Dedifferentiated amniotic fluid mesenchymal stem cell (primary cell): ENCODE data around the gene RIMS1.
"Not testable (repeated sequence)": the region's sequence is repeated elsewhere in the genome, so short reads cannot be mapped to it uniquely, and the experiment has no call there.

Source experiments
- DNase-seq: peaks from one replicate; pipeline ENCODE4 v3.0.0-alpha.2; 2016; ENCODE audit errors: extremely low spot score

RIMS1 gene

DNA sequence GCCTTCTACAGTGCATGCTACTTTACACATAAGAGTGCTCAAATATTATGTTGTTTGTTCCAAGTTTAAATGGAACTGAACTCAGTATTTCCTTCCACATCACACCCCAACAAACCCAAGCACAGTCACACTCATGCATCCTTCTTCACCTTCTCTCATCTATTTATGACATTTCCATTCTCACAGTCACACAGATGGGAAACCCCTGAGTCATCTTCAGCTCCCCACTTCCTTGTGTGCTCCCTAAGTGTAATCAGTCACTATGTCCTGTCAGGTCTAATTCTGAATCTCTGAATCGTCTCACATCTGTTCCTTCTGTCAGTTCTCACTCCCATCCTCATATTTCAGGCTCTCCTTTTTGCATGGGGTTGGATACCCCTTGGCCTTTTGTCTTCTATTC, 96.0 kb downstream of the RIMS1 start:
- no peak for DNase-seq

DNA sequence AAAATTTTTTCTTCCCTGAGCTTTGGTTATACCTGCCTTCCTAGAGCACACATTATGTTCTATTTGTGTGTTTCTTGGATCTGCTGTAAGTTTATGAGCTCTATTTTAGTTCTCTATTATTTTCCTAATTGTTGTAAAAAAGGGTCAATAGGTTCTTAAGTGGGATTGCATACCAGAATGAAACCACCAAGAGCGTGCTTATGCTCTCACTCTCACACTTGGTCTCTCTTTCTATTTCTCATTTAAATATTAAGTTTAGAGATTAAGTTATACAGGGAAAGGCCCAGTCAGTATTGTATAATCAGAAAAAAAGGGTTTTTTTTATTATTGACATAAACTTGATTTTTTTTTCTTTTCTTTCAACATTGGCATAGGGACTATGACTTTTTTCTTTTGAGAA, 96.8 kb downstream of the RIMS1 start:
- DNase-seq: no peak

DNA sequence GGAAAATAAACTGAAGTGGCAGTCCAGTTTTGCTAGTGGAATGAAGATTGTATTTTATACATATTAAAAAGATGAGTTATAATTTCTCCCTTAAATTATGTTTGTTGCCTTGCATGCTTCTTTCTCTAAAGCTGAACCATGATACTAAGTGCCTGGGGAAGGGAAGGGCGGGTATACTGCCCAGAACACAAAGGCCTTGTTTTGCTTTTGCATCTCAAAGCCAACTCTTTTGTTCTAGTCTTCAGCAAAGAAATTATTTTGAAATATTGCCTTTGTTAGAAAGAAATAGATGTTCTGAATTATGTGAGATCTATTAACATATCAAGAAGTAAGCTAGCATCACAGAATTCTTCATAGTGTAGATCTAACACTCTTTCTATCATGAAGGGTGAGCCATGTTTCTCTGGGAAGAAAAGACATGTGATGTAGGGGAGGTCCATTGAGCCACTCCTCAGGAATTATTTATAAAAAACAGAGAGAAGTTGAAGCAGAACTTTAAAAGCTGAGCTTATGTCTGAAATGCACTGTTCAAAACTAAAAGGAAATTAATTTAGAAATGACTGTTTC, 108.4 kb downstream of the RIMS1 start:
- no peak for DNase-seq

DNA sequence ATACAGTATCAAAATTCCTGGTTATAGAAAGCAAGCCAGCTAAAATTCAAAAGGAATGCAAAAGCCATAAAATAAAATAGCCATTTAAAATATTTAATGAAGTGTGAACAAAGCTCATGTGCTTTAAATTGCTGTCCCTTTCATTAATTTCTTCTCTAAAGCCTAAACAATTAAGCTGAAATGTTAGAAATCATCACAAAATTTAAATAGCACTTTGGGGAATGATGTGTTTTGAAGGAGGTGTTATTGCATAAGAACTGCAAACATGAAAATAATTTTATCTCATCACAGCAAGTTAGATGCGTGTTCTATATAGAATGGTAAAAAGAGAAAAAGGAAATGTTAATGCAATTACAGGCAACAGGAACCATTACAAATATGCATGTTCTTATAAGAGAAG, 111.0 kb downstream of the RIMS1 start:
- no peak for DNase-seq

DNA sequence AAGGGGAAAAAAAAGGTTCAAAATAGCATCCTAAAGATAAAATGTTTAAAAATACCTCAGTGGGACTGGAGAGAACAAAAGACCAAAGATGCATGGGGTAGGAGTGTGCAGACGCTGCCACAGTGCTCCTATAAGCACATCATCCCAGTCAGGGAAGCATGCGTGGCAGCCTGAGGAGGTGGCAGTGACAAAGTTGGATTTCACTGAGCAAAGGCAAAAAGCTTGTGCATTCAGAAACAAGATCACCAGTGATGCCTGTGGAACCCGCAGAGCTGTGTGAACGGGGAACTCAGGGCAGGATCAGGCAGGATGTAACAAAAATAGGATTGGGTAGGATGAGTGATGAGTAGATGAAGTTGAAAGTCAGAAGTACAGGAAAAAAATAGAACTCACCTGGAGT, 116.1 kb downstream of the RIMS1 start:
- no peak for DNase-seq

DNA sequence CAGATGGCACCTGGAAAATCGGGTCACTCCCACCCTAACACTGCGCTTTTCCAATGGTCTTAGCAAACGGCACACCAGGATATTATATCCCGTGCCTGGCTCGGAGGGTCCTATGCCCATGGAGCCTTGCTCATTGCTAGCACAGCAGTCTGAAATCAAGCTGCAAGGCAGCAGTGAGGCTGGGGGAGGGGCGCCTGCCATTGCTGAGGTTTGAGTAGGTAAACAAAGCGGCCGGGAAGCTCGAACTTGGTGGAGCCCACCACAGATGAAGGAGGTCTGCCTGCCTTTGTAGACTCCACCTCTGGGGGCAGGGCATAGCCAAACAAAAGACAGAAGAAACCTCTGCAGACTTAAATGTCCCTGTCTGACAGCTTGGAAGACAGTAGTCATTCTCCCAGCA, 120.2 kb downstream of the RIMS1 start:
- not testable (repeated sequence) for DNase-seq

DNA sequence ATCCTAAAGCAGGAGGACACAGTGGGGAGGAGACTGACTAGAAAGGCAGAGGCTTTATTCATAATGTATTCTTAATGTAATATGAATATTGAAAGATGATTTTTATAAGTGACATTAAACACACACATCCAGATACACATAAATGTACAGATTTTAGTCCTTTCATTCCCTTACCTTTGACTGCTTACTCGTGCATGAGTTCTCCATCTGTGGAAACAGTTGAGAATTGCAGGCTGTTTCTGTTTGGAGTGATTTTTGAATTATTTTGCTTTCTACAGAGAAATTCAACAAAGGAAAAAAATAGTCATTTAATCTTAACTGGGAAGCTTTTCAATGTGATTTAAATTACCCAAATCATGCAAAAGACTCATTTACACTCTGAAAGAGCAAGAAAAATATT, 136.5 kb downstream of the RIMS1 start:
- no peak for DNase-seq

DNA sequence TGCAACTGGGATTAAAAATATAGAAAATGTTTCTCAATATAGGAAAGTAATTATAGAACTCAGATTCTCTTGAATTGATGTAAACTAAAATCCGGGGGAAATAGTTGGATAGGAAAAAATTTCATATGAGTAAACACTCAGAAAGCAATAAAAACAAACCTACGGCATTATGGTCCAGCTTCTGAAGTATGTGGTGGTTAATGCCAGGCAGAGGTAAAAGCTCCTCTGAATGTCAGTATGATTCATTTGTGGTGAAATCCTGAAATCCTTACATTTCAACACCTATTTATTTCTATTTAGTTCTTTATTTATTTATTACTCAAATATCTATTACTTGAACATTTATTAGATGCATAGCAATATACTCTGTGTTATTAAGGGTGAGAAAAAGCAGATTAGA, 145.1 kb downstream of the RIMS1 start:
- peak; percentile 28 for DNase-seq

DNA sequence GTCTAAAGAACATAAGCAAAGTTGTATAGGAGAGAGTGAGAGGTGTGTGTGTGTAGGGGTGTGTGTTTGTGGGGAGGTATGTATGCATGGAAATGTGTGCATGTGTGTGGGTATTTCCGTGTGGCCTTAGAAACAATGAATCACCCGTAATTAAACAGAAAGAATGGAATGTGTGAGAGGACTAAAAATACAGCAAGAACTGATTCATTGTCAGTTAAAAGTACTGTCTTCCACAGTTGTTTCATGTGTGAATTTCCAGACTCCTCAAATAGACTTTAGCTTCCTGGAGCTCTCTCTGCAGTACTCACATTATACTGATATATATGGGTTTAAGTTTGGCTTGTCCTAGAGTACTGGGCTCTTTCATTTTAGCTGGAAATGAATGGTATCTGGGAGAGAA, 145.7 kb downstream of the RIMS1 start:
- DNase-seq: no peak

DNA sequence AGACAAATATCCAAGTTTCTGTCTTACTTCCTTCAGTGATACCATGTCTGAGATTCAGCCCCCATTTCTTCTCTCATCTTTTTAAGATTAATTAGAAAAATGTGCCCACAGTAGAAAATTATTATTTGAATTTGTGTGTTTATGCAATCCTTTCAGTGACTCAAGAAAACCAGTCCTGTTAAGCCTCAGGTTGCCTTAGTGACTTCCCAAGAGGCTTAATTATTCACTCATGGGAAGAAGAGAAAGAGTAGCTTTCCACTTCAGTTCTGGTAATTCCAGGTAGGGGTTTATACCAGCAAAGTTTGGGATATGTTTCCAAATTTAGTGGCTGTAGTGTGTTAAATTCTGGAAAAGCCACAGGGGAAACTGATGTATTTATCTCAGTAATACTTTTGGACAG, 149.1 kb downstream of the RIMS1 start:
- no peak for DNase-seq

DNA sequence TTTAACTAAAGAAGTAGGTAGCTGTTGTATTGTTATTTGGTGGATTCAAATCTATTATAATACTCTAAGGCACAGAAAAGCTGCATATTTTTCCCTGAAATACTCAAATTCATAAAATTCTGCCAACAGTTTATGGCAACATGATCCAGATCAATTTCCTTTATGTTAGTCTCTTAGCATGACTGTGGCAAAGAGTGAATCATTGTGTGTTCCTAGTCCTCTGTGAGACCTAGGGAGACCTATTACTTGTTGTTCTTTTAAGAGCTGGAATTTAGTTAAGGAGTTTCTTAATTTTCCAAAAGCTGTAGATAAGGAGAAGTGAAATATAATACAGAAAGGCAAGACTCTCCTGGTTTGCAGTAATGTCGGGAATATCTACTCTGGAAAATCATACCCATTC, 149.6 kb downstream of the RIMS1 start:
- DNase-seq: no peak

DNA sequence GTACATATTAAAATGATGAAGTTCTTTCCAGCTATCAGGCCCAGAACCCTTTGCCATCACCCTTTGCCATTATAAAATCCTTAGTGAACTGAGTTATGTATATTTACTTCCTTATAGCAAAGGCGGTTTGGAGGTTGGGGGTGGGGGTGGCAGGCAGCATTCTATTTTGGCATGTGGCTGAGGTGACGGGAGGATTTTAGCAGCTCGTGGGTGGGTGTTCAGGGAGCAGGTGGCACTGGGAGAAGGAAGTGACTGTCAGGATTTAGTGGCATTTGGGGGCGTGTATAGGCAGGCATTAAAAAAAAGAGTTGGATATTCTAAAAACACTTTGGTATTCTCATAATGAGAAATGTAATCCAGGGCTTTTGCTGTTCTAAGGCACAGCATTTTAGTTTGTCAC, 150.7 kb downstream of the RIMS1 start:
- no peak for DNase-seq

DNA sequence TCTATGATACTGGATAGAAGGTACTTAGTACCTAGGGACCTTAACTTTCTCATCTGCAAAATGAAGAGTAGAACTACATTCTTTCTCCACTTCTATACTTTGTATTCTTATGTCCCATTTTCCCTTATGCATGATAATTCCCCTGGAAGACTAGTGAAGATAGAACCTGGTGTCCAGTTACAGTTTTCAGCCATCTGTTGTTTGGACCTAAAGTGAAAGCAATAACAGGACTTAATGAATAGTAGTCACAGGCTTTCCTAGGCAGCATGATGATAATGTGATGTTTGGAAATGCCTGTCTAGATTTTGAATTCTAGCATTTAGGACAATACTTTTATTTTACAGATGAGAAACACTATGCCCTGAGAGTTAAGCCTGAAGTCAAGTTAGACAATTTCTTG, 153.8 kb downstream of the RIMS1 start:
- peak; percentile 17 for DNase-seq

DNA sequence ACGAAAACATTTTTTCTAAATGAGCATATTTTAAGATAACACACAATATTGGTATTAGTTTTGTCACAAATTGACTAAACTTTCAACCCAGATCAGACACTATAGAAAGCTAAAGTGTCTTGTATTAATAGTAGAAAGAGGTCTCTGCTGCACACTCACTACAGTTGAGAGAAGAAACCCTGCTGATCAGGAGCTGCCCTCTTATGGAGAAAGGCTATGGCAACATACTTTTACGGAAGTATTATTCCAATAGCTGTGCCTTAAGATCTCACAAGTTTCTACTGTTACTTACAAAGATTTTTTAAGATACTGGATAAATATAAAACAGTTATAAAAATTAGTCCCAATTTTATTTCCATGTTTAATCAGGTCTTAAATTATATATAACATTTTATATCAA, 155.7 kb downstream of the RIMS1 start:
- DNase-seq: no peak

DNA sequence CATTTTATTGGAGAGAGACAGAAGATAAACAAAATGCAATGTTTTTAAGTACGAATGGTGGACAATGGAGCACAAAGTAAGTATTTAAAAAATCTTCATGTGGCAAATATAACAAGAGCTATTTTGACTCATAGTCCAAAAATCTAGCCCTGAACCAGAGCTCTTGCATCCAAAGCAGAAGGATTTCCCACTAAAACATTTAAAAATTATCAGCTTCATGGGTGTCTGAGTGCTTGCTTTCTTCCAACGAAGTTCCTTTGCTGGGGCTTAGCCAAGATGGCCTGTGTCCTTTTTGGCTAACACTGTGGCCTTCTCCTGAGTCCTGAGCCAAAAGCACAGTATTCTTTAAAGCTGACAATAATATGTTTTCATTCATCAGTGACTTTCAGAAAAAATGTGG, 161.7 kb downstream of the RIMS1 start:
- DNase-seq: peak; percentile 34

DNA sequence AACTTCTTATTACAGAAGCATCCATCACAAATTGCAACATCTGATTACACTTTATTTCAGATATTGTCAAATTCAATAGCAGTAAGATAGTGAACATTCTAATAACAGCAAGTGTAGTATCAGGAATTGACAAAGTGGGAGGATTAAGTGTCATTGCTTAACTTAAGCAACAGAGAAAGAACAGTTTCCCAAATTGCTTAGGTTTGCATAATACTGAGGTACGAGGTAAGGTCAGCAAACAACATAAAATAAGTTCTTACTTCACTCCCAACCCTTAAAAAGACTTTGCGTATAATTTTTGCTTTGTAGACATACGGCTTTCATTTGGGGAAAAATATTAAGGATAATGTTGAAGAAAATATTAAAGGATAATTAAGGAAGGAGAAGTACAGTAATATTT, 163.0 kb downstream of the RIMS1 start:
- DNase-seq: no peak

DNA sequence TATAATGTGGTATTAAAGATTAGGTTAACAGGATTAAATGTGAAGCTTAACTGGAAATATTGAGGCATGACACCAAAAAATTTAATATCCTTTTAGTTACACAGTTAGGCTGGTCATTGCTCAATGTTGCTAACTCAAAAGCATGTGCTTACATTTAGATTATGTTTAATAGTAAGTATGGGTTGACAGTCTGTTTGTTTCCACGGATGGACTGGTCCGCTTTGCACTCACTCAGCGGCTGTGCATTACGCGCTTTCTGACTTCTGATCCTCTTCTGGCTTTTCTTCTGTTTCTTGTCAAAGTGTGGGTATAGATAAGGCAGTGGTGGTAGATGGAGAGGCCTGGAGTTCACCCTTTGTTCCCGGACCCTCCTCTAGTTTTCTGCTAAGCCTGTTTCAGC, 174.9 kb downstream of the RIMS1 start:
- no peak for DNase-seq

DNA sequence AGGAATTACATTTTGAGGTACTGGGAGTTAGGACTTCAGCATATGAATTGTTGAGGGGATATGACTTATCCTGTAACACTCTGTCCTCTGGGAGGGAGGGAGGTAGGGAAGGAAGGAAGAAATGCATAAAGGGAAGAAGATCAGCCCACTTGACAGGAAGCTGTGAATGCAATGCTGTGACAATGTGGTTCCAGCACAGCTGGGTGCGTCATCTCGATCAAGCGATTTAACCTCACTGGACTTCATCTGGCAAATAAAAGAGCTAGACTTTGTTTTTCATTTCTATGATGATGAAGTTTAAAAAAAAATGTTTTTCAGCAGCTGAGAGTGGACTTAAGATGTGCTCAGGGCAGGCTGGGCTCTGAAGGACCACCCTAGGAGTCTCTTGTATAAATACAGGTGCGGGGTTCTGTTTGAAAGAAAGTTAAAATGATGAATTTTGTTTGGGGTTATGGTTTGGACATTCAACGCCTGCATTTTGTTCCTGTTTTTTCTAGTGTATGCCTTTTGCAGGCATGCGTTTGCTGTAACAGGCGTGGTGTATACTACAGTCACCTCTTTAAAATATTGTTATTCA, 178.1 kb downstream of the RIMS1 start:
- DNase-seq: no peak

DNA sequence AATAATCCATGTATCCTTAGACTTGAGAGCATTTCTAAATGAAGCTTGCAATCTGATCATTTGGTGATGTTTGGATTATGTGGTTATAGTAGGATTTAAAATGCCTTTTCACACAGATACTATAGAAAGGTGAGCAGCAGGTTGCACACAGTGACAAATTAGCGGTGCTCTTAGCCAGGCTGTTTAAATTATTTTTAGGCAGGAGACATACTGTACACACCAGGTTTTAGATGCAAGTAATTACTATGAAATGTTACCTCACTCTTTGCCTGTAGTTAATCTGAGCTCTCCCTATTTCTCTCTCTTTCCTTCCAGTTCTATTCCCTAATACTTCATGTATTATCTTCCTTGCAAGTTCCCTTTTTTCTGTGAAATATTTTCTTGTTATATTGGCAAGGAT, 191.7 kb downstream of the RIMS1 start:
- no peak for DNase-seq

DNA sequence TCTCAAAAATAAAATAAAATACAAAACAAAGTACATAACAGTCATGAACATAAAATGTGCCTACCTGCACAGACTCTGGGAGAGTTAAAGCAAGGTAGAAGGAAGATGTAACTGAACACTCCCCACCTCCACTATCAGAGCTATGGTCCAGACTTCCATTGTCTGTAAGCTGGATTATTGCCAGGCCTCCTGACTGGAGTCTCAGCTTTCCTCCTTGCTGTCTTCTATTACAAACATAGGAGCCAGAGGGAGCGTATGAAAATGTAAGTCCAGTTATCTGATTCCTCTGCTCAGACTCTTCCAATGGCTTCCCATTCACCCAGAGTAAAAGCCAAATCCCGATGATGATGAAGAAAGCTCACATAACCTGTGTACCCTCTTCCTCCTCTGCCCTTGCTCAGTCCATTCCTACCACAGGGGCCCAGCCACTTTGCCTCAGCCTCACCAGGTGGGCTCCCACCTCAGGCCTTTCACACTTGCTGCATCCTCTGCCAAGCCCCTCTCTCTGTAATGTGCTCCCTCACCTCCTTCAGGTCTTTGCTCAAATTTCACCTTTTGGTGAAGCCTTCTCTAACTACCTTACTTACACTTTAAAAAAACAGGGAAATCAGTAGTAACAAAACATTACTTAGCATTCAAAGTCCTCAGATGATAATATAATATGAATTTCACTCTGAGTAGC, 194.1 kb downstream of the RIMS1 start:
- DNase-seq: no peak

DNA sequence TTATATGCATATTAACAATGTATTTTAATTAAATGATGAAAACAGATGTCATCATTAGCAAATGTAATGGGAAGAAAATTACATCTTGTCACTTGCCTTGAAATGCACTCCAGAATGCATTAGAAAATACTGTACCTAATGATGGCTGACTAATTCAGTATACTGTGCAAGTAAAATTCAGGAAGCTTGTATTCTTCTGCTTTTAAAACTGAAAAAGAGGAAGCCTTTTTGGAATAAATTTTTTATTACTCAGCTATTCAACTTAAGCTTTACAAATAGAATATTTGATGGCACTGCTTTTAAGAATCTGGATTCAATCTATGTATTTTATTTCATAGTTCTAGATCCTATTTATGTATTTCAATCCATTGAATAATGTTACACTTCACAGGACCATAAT, 195.5 kb downstream of the RIMS1 start:
- DNase-seq: no peak

DNA sequence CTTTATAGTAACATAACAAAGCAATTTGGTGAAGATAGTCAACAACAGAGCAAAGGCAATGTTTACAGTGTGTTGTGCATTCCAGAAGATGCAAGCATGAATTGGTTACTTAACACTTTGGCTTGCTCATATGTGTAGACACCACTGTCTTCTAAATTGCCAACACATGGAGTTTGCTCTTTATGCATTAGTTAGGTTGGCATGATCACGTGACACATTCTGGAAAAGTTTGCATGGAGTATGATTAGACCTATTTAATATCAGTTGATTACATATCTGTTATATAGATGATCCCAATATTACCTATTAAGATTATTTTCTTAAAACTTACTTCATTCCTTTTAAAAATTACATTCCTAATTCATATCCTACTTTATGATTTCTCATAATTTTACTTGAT, 197.6 kb downstream of the RIMS1 start:
- no peak for DNase-seq

DNA sequence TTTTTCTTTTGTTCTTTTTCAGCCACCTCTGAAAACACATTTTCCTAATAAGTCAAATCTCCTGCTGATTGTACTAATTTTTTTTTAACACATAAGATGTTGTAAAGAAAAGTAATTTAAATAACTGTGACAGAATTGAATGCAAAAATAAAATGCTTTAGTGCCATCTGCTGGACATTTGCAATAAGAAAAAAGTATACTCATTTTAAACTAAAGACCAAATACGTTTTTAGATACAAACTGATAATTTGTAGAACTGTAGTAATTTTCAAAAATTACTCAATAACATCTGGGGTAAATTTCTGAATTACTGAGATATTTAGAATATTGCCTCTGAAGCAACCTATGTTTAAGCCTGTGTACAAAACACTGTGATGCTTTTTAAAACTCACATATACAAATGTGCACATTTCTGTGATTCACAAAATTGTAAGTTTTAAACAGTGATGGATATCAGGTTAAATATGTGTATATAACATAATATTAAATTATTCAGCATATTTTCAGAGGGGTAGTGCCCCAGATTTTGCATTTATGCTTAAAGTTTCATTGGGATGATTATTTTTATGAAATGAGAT, 198.7 kb downstream of the RIMS1 start:
- DNase-seq: peak; percentile 49
